Naive thymus-derived CD4-positive, alpha-beta T cell (primary cell): ENCODE data around the gene PRDM13. TPM values are rescaled to one million over a fixed set of nuclear protein-coding genes. Genes with fewer than 3 reads are reported as not detected.

Source experiments
- ATAC-seq: fragments of 150-1000 bp; cut with Tn5 transposase; 2 replicates; pipeline ENCODE4 v1.10.0; 2021; ENCODE audit warnings: mild to moderate bottlenecking, moderate library complexity
- CTCF ChIA-PET: fragments of 350-600 bp; sonication (Branson Sonifier 250); formaldehyde crosslinking; loops from one replicate; lab custom pipeline; 2021; ENCODE audit warnings: antibody characterized with exemption; lab: Charles Lee
- POLR2A ChIA-PET: fragments of 350-600 bp; sonication (Branson Sonifier 250); formaldehyde crosslinking; loops from one replicate; lab custom pipeline; 2021; ENCODE audit warnings: antibody characterized with exemption, inconsistent platforms; lab: Charles Lee
- DNase-seq, 9 donors: peaks; one replicate each; pipeline versions ENCODE4 v3.0.0 to v3.0.0-alpha.2; 2020 to 2022; ENCODE audit warnings: mixed read lengths in 1 of 9
- H3K27ac ChIP-seq: one replicate; pipeline ENCODE4 v1.7.0; 2013; ENCODE audit warnings: mild to moderate bottlenecking, low read depth, low read length, moderate library complexity
- H3K27me3 ChIP-seq, 2 donors: one replicate each; pipeline ENCODE4 v1.7.0; 2013; ENCODE audit warnings: low read length in 2 of 2, mild to moderate bottlenecking in 2 of 2, moderate library complexity in 2 of 2; ENCODE audit not compliant: control insufficient read depth in 2 of 2, insufficient read depth in 2 of 2
- H3K36me3 ChIP-seq, 3 experiments: 1 replicate in 2 of 3; 2 replicates in 1 of 3; pipeline ENCODE4 v1.7.0; 2013; ENCODE audit warnings: low read length in 3 of 3, mild to moderate bottlenecking in 3 of 3, moderate library complexity in 1 of 3; ENCODE audit not compliant: insufficient read depth in 3 of 3, control insufficient read depth in 2 of 3
- H3K4me1 ChIP-seq, 2 donors: one replicate each; pipeline ENCODE4 v1.7.0; 2013; ENCODE audit warnings: low read length in 2 of 2, mild to moderate bottlenecking in 2 of 2, moderate library complexity in 1 of 2; ENCODE audit not compliant: control insufficient read depth in 2 of 2, insufficient read depth in 2 of 2
- H3K4me3 ChIP-seq: 2 replicates; pipeline ENCODE4 v1.7.0; 2013; ENCODE audit warnings: mild to moderate bottlenecking, low read length
- H3K9me3 ChIP-seq, 3 experiments: 1 replicate in 2 of 3; 2 replicates in 1 of 3; pipeline ENCODE4 v1.7.0; 2013; ENCODE audit warnings: low read length in 3 of 3; ENCODE audit not compliant: control insufficient read depth in 2 of 3
- H3K27ac Mint-ChIP-seq, 9 donors: one replicate each; pipeline ENCODE4 v1.8.0; 2020 to 2022; ENCODE audit warnings: mixed read lengths in 9 of 9, mild to moderate bottlenecking in 8 of 9, moderate library complexity in 5 of 9, inconsistent platforms in 2 of 9
- H3K27me3 Mint-ChIP-seq, 5 donors: one replicate each; pipeline ENCODE4 v1.8.0; 2021 to 2022; ENCODE audit warnings: mixed read lengths in 5 of 5, mild to moderate bottlenecking in 1 of 5
- H3K36me3 Mint-ChIP-seq, 5 donors: one replicate each; pipeline ENCODE4 v1.8.0; 2020 to 2022; ENCODE audit warnings: mixed read lengths in 5 of 5, mild to moderate bottlenecking in 3 of 5, inconsistent platforms in 1 of 5
- H3K4me1 Mint-ChIP-seq, 7 donors: one replicate each; pipeline ENCODE4 v1.8.0; 2020 to 2022; ENCODE audit warnings: mixed read lengths in 7 of 7, mild to moderate bottlenecking in 3 of 7, inconsistent platforms in 1 of 7
- H3K4me3 Mint-ChIP-seq, 10 donors: one replicate each; pipeline ENCODE4 v1.8.0; 2020 to 2022; ENCODE audit warnings: mild to moderate bottlenecking in 10 of 10, mixed read lengths in 10 of 10, moderate library complexity in 6 of 10, inconsistent platforms in 2 of 10
- H3K9me3 Mint-ChIP-seq, 11 donors: one replicate each; pipeline ENCODE4 v1.8.0; 2020 to 2022; ENCODE audit warnings: mixed read lengths in 11 of 11, mild to moderate bottlenecking in 4 of 11, inconsistent platforms in 1 of 11, moderate library complexity in 1 of 11
- intact Hi-C, 2 donors: fragments of 100-400 bp; cut with micrococcal nuclease; formaldehyde crosslinking; loops; one replicate each; pipeline ENCODE4 v1.15.1; 2023
- polyA plus RNA-seq, 2 donors: library from polyadenylated mRNA; unstranded; fragments of 300-500 nt; fragmentation: Illumina TruSeq; gene quantifications; one replicate each; pipeline ENCODE4 v1.2.3, GENCODE V29; 2021
- total RNA-seq, 6 experiments: library from RNA in 5 of 6; stranded (reverse) in 5 of 6; gene quantifications; 1 replicate in 5 of 6; 2 replicates in 1 of 6; pipeline ENCODE4 v1.2.3 and lab custom pipeline; 2021 to 2026

Gene PRDM13
- total and polyA plus RNA-seq, 7 experiments from 2014 or later: not detected

GRCh38 chr6:99612551-99613408 lies 6.1 kb downstream of the PRDM13 start:
- H3K27me3 ChIP-seq: peaks cover 26 to 57% of the 10 kb centered on the region in 2 donors
- no peak for DNase-seq
- POLR2A ChIA-PET: no interaction called here

GRCh38 chr6:99613409-99613704 lies 6.7 kb downstream of the PRDM13 start:
- H3K4me3 Mint-ChIP-seq: peak overlapping the region in 7 of 10 donors; percentile 41 to 79 (median 72)
- Histone ChIP-seq H3K9me3 (peaks cover 0 to 4% (median 0%) of the 10 kb centered on the region in 3 experiments), H3K4me3 (no peak overlapping the region), H3K27me3 (peaks cover 26 to 54% of the 10 kb centered on the region in 2 donors), H3K4me1 (peaks cover 16% of the 10 kb centered on the region in 2 donors), H3K27ac (no peak overlapping the region), H3K36me3 (no peaks in the 10 kb centered on the region)
- H3K36me3 Mint-ChIP-seq: peaks cover 0 to 7% (median 0%) of the 10 kb centered on the region in 5 donors
- H3K9me3 Mint-ChIP-seq: peaks cover 3 to 28% (median 12%) of the 10 kb centered on the region in 11 donors
- peak in 1 of 9 donors; percentile 43 for DNase-seq
- ChIA-PET CTCF (no interaction called here), POLR2A (no interaction called here)
- H3K27ac Mint-ChIP-seq: no peak overlapping the region
- H3K4me1 Mint-ChIP-seq: peaks cover 11 to 34% (median 18%) of the 10 kb centered on the region in 7 donors
- peaks cover 66 to 88% (median 80%) of the 10 kb centered on the region in 5 donors for H3K27me3 Mint-ChIP-seq
- intact Hi-C loops: loop anchor here (2.0 to 5.0 kb wide), 3 partner anchors 45 to 1789 kb away; partner anchors contain the start of gene CCNC (in 1 of the 2)
- peak; percentile 65 for ATAC-seq

More at GRCh38 chr6:99612551-99613408, 6.1 kb downstream of the PRDM13 start:
- CTCF ChIA-PET: no interaction called here
- ATAC-seq: no peak
- Mint-ChIP-seq H3K27ac (peak overlapping the region in 1 of 9 donors; percentile 29), H3K27me3 (peaks cover 66 to 88% (median 80%) of the 10 kb centered on the region in 5 donors), H3K4me1 (peaks cover 14 to 38% (median 22%) of the 10 kb centered on the region in 7 donors), H3K4me3 (peak overlapping the region in 9 of 10 donors; percentile 27 to 77 (median 51)), H3K36me3 (peaks cover 0 to 9% (median 0%) of the 10 kb centered on the region in 5 donors), H3K9me3 (peaks cover 2 to 29% (median 10%) of the 10 kb centered on the region in 11 donors)
- peaks cover 0 to 4% (median 0%) of the 10 kb centered on the region in 3 experiments for H3K9me3 ChIP-seq
- H3K36me3 ChIP-seq: no peaks in the 10 kb centered on the region
- H3K27ac ChIP-seq: no peak overlapping the region
- H3K4me3 ChIP-seq: no peak overlapping the region
- intact Hi-C loops: loop anchor here (2.0 to 5.0 kb wide), 3 partner anchors 44 to 1790 kb away; partner anchors contain the start of gene CCNC (in 1 of the 2)
- H3K4me1 ChIP-seq: peaks cover 16% of the 10 kb centered on the region in 2 donors

DNA sequence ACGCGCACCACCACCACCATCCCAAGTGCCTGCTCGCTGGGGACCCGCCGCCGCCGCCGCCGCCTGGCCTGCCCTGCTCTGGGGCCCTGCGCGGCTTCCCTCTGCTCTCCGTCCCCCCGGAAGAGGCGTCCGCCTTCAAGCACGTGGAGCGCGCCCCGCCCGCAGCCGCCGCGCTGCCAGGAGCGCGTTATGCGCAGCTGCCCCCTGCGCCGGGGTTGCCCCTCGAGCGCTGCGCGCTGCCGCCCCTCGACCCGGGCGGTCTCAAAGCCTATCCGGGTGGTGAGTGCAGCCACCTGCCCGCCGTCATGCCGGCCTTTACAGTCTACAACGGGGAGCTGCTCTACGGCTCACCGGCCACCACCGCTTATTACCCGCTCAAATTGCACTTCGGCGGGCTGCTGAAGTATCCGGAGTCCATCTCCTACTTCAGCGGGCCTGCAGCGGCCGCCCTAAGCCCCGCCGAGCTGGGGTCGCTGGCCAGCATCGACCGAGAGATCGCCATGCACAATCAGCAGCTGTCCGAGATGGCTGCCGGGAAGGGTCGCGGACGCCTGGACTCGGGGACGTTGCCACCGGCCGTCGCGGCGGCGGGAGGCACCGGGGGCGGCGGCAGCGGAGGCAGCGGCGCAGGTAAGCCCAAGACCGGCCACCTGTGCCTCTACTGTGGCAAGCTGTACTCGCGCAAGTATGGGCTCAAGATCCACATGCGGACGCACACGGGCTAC lies 7.2 kb downstream of the PRDM13 start:
- H3K27ac Mint-ChIP-seq: peak overlapping the region in 1 of 9 donors; percentile 65
- Histone ChIP-seq H3K27me3 (peaks cover 26 to 49% of the 10 kb centered on the region in 2 donors), H3K36me3 (no peaks in the 10 kb centered on the region), H3K9me3 (peaks cover 0 to 4% (median 0%) of the 10 kb centered on the region in 3 experiments), H3K4me3 (peak overlapping the region; percentile 42), H3K27ac (no peak overlapping the region), H3K4me1 (peaks cover 16% of the 10 kb centered on the region in 2 donors)
- ChIA-PET POLR2A (no interaction called here), CTCF (no interaction called here)
- DNase-seq: peak in 2 of 9 donors; percentile 37 to 48
- H3K4me1 Mint-ChIP-seq: peaks cover 13 to 33% (median 18%) of the 10 kb centered on the region in 7 donors
- H3K9me3 Mint-ChIP-seq: peaks cover 2 to 28% (median 13%) of the 10 kb centered on the region in 11 donors
- H3K4me3 Mint-ChIP-seq: peak overlapping the region; percentile 41 to 87 (median 76)
- H3K27me3 Mint-ChIP-seq: peaks cover 66 to 87% (median 80%) of the 10 kb centered on the region in 5 donors
- peaks cover 0 to 5% (median 0%) of the 10 kb centered on the region in 5 donors for H3K36me3 Mint-ChIP-seq
- intact Hi-C loops: loop anchor here (1.0 to 5.0 kb wide), 4 partner anchors 10 to 1788 kb away; partner anchors contain the start of gene CCNC (in 1 of the 2)
- peak; percentile 70 for ATAC-seq

DNA sequence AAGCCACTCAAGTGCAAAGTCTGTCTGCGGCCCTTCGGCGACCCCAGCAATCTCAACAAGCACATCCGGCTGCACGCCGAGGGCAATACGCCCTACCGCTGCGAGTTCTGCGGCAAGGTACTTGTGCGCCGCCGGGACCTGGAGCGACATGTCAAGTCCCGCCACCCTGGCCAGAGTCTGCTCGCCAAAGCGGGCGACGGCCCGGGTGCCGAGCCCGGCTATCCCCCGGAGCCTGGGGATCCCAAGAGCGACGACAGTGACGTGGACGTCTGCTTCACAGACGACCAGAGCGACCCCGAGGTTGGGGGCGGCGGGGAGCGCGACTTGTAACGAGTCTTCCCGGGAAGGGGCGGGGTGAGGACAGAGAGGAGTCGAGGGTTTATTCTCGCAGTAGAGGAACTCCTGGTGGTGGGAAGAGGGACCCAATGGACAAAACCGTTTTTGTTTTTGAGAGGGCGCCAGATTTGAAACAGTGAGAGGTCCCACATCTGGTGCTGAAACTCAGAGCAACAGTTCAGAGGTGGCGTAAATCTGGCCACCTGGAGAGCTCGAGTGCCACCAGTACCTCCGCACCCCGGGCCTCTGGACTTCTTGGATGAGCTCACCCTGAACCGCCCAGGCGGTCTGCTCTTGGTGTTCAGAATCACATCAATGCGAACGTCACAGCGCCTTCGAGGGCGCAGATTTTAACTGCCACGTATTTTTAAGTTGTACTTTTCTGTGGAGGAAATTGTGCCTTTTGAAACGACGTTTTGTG lies 8.0 kb downstream of the PRDM13 start:
- Mint-ChIP-seq H3K9me3 (peaks cover 0 to 23% (median 7%) of the 10 kb centered on the region in 11 donors), H3K27me3 (peaks cover 66 to 86% (median 76%) of the 10 kb centered on the region in 5 donors), H3K4me3 (peak overlapping the region; percentile 65 to 87 (median 76)), H3K4me1 (peaks cover 13 to 28% (median 18%) of the 10 kb centered on the region in 7 donors), H3K36me3 (peaks cover 0 to 5% (median 0%) of the 10 kb centered on the region in 5 donors), H3K27ac (peak overlapping the region in 2 of 9 donors; percentile 25 to 65)
- CTCF ChIA-PET: no interaction called here
- peak; percentile 36 for ATAC-seq
- Histone ChIP-seq H3K4me3 (peak overlapping the region; percentile 42), H3K4me1 (peaks cover 16% of the 10 kb centered on the region in 2 donors), H3K9me3 (peaks cover 0 to 4% (median 0%) of the 10 kb centered on the region in 3 experiments), H3K36me3 (no peaks in the 10 kb centered on the region), H3K27me3 (peaks cover 22 to 49% of the 10 kb centered on the region in 2 donors), H3K27ac (no peak overlapping the region)
- intact Hi-C loops: loop anchor here (1.0 to 5.0 kb wide), 3 partner anchors 10 to 1788 kb away; no protein-coding TSS in a partner anchor
- POLR2A ChIA-PET: no interaction called here
- peak in 1 of 9 donors; percentile 38 for DNase-seq

DNA sequence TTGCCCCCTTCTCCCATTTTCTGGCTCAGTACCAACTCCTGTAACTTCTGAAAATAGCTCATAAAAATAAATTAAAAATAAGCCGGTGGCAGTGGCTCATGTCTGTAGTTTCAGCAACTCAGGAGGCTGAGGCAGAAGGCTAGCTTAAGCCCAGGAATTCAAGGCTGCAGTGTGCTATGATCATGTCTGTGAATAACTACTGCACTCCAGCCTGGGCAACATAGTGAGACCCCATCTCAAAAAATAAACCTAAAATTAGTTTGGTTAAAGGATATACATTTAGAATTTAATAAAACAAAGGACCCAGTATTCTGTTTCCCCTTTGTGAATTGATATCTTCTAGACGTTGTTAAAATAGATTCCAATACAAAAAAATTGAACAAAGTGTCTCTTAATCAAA lies 10.5 kb downstream of the PRDM13 start:
- Histone ChIP-seq H3K4me3 (no peak overlapping the region), H3K27me3 (peaks cover 33 to 55% of the 10 kb centered on the region in 2 donors), H3K4me1 (peaks cover 10 to 16% of the 10 kb centered on the region in 2 donors), H3K27ac (no peak overlapping the region), H3K9me3 (peaks cover 0 to 4% (median 0%) of the 10 kb centered on the region in 3 experiments), H3K36me3 (no peaks in the 10 kb centered on the region)
- Mint-ChIP-seq H3K4me1 (peaks cover 8 to 10% (median 10%) of the 10 kb centered on the region in 7 donors), H3K4me3 (no peak overlapping the region), H3K27me3 (peaks cover 64 to 82% (median 77%) of the 10 kb centered on the region in 5 donors), H3K9me3 (peaks cover 0 to 16% (median 5%) of the 10 kb centered on the region in 11 donors), H3K27ac (no peak overlapping the region), H3K36me3 (peaks cover 0 to 4% (median 0%) of the 10 kb centered on the region in 5 donors)
- ATAC-seq (no peak), DNase-seq (no peak)
- CTCF ChIA-PET: no interaction called here
- POLR2A ChIA-PET: no interaction called here
- intact Hi-C loops: no loop called here
